T-helper 1 cell (primary cell): ENCODE results near the gene PRDM1.

ENCODE experiments used
- DNase-seq, 5 donors: peaks; one replicate each; pipeline ENCODE4 v3.0.0-alpha.2; 2012 to 2020

PRDM1 gene

GRCh38 chr6:106118835-106119431 is 32.8 kb downstream of the PRDM1 start:
- peak in 1 of 5 donors; percentile 55 for DNase-seq

GRCh38 chr6:106119546-106119945 is 33.4 kb downstream of the PRDM1 start:
- no peak for DNase-seq

GRCh38 chr6:106120006-106120405 is 33.9 kb downstream of the PRDM1 start:
- no peak for DNase-seq

GRCh38 chr6:106120406-106120805 is 34.3 kb downstream of the PRDM1 start:
- no peak for DNase-seq

GRCh38 chr6:106122306-106122918 is 36.3 kb downstream of the PRDM1 start:
- no peak for DNase-seq

- DNase-seq = no peak
Measured at GRCh38 chr6:106122938-106123656, 37.0 kb downstream of the PRDM1 start.

GRCh38 chr6:106124015-106124414 is 37.9 kb downstream of the PRDM1 start:
- DNase-seq = no peak

- DNase-seq = no peak
Measured at GRCh38 chr6:106124437-106125430, 38.6 kb downstream of the PRDM1 start.

- DNase-seq = peak in 1 of 5 donors; percentile 85
Measured at GRCh38 chr6:106125925-106126435, 39.8 kb downstream of the PRDM1 start.

GRCh38 chr6:106126482-106126881 is 40.3 kb downstream of the PRDM1 start:
- DNase-seq = no peak

GRCh38 chr6:106128981-106129781 is 43.0 kb downstream of the PRDM1 start:
- no peak for DNase-seq

GRCh38 chr6:106132153-106132698 is 46.1 kb downstream of the PRDM1 start:
- no peak for DNase-seq

GRCh38 chr6:106133040-106133439 is 46.9 kb downstream of the PRDM1 start:
- no peak for DNase-seq

- DNase-seq = no peak
Measured at GRCh38 chr6:106134087-106134770, 48.1 kb downstream of the PRDM1 start.

- DNase-seq = no peak
Measured at GRCh38 chr6:106134906-106135634, 48.9 kb downstream of the PRDM1 start.

- no peak for DNase-seq
Measured at GRCh38 chr6:106135911-106136571, 49.9 kb downstream of the PRDM1 start.

GRCh38 chr6:106136845-106137244 is 50.7 kb downstream of the PRDM1 start:
- DNase-seq = no peak

- DNase-seq = no peak
Measured at GRCh38 chr6:106138151-106138550, 52.0 kb downstream of the PRDM1 start.

- peak in 1 of 5 donors; percentile 67 for DNase-seq
Measured at GRCh38 chr6:106141441-106142237, 55.5 kb downstream of the PRDM1 start.
